Ovary (tissue), 9 donors: ENCODE results near the gene STPG3. TPM values are rescaled to one million over a fixed set of nuclear protein-coding genes. Genes with fewer than 3 reads are reported as not detected.

ENCODE experiments used
- DNase-seq, 5 donors: peaks; one replicate each; pipeline ENCODE4 v3.0.0-alpha.2; 2019 to 2020
- H3K27ac ChIP-seq, 2 donors: fragments of 200-600 bp; one replicate each; pipeline versions ENCODE4 v1.5.1 to v1.8.0; 2019 to 2022
- H3K27me3 ChIP-seq: fragments of 200-600 bp; one replicate; pipeline ENCODE4 v1.8.0; 2022
- H3K36me3 ChIP-seq: fragments of 200-600 bp; sonication (generic); one replicate; pipeline ENCODE4 v1.5.1; 2019
- H3K4me1 ChIP-seq: one replicate; pipeline ENCODE4 v1.8.1; 2013; ENCODE audit warnings: mild to moderate bottlenecking, moderate library complexity; ENCODE audit not compliant: insufficient read depth
- H3K4me3 ChIP-seq: fragments of 200-600 bp; sonication (generic); one replicate; pipeline ENCODE4 v1.5.1; 2017
- H3K9me3 ChIP-seq, 2 donors: fragments of 200-600 bp in 1 of 2; sonication (generic) in 1 of 2; one replicate each; pipeline versions ENCODE4 v1.5.1 to v1.8.1; 2013 to 2019; ENCODE audit warnings: mild to moderate bottlenecking in 1 of 2, moderate library complexity in 1 of 2
- CTCF ChIP-seq, 3 donors: fragments of 450-650 bp in 2 of 3; fragments of 200-600 bp in 1 of 3; IDR thresholded peaks; one replicate each; pipeline versions ENCODE4 v1.5.1 to v1.8.0; 2016 to 2022; ENCODE audit warnings: antibody characterized with exemption in 3 of 3, mild to moderate bottlenecking in 1 of 3
- EP300 ChIP-seq: sonication (generic); formaldehyde crosslinking; IDR thresholded peaks from one replicate; pipeline ENCODE4 v1.6.1; 2017; ENCODE audit warnings: antibody characterized with exemption
- POLR2A ChIP-seq: fragments of 450-650 bp; IDR thresholded peaks from one replicate; pipeline ENCODE4 v1.6.1; 2017; ENCODE audit warnings: antibody characterized with exemption, mild to moderate bottlenecking, moderate library complexity
- WGBS, 3 donors: extraction: QIAGEN DNeasy Blood & Tissue Kit in 1 of 3; methylation state at CpG; one replicate each; pipeline versions ENCODE4 v1.1.5 to v1.1.7; 2013 to 2017; 5-methylcytosine and 5-hydroxymethylcytosine counted together
- intact Hi-C, 4 donors: fragments of 100-400 bp; cut with DNase I; formaldehyde crosslinking; loops; one replicate each; pipeline versions ENCODE4 v1.11.0 to v1.15.1; 2022 to 2023
- polyA plus RNA-seq, 2 donors: library from polyadenylated mRNA; stranded (reverse); fragments of 200-250 nt in 1 of 2; fragments of 350-450 nt in 1 of 2; fragmentation: Illumina TruSeq in 1 of 2; extraction: RNeasy Lipid Tissue Mini Kit (QIAGEN cat#74804) in 1 of 2; gene quantifications; one replicate each; pipeline ENCODE4 v1.2.3, GENCODE V29; 2013 to 2014
- total RNA-seq, 7 donors: library from RNA; depleted of rRNA in 2 of 7; stranded (reverse); fragments of >200 nt in 2 of 7; fragmentation: NEBNext Ultra II Directional in 3 of 7; extraction: Animal tissue kit (Norgen Biotek cat#: 25700) in 3 of 7; gene quantifications; one replicate each; pipeline versions ENCODE4 v1.1.0 to v1.2.4, GENCODE V29; 2016 to 2023
- donor health status: DM: no; HTN: no; CAD: no; lungs with moderate emphysema.
- donor health status: DM: no; HTN: no; CAD: no.
- donor health status: Bipolar disorder and iron deficiency.
- donor health status: DM: yes; HTN: yes; CAD: no.
- donor health status: DM: no; HTN: no; CAD: no.
- donor health status: DM: yes; HTN: yes; CAD: no.

STPG3 gene
- total and polyA plus RNA-seq, 9 donors, result not detected

- intact Hi-C loops, result loop anchor here in 2 of 4 donors (10.0 kb wide), 2 partner anchors 151 to 231 kb away; partner anchors contain the start of gene ENTPD8 (in 1 of the 2)
- Histone ChIP-seq H3K27me3 (peaks cover 8% of the 10 kb centered on the region), H3K36me3 (no peaks in the 10 kb centered on the region), H3K4me1 (peaks cover 5% of the 10 kb centered on the region), H3K9me3 (no peaks in the 10 kb centered on the region), H3K27ac (no peak overlapping the region), H3K4me3 (no peak overlapping the region)
- WGBS, 3 donors, result 55 to 66% (median 65%) methylated on average over 29 of the region's 29 CpGs
- DNase-seq, result peak in 1 of 5 donors; percentile 16
- TF ChIP-seq POLR2A (no peak), EP300 (no peak), CTCF (IDR thresholded peaks at IDR 0.05) (no peak)
These were observed 42.5 kb downstream of the STPG3 start for GRCh38 chr9:137293482-137294090.

GRCh38 chr9:137294091-137294680 is 43.1 kb downstream of the STPG3 start:
- DNase-seq, result peak in 3 of 5 donors; percentile 12 to 32 (median 22)
- H3K4me1 ChIP-seq, result peaks cover 5% of the 10 kb centered on the region
- WGBS, 3 donors, result 48 to 62% (median 58%) methylated on average over 11 of the region's 11 CpGs
- H3K4me3 ChIP-seq, result no peak overlapping the region
- H3K9me3 ChIP-seq, result no peaks in the 10 kb centered on the region
- no peaks in the 10 kb centered on the region for H3K36me3 ChIP-seq
- no peak overlapping the region for H3K27ac ChIP-seq
- H3K27me3 ChIP-seq, result peaks cover 8% of the 10 kb centered on the region
- intact Hi-C loops, result loop anchor here in 2 of 4 donors (10.0 kb wide), 2 partner anchors 151 to 231 kb away; partner anchors contain the start of gene ENTPD8 (in 1 of the 2)
- no peak for TF ChIP-seq CTCF (IDR thresholded peaks at IDR 0.05)
- TF ChIP-seq EP300, result no peak
- TF ChIP-seq POLR2A, result no peak

- Histone ChIP-seq H3K9me3 (no peaks in the 10 kb centered on the region), H3K27ac (no peak overlapping the region), H3K36me3 (no peaks in the 10 kb centered on the region), H3K4me1 (peaks cover 5% of the 10 kb centered on the region), H3K4me3 (peak overlapping the region; percentile 9), H3K27me3 (peaks cover 8% of the 10 kb centered on the region)
- DNase-seq, result peak in 3 of 5 donors; percentile 11 to 41 (median 25)
- WGBS, 3 donors, result 7 to 20% (median 17%) methylated on average over 26 to 35 of the region's 35 CpGs
- intact Hi-C loops, result loop anchor here (5.0 to 10.0 kb wide), 4 partner anchors 113 to 230 kb away; partner anchors contain the start of gene ENTPD8 (in 1 of the 4)
- no peak for TF ChIP-seq POLR2A
- no peak for TF ChIP-seq EP300
- TF ChIP-seq CTCF (IDR thresholded peaks at IDR 0.05), result no peak
These were observed 43.7 kb downstream of the STPG3 start for GRCh38 chr9:137294681-137295237.

GRCh38 chr9:137295238-137295811 is 44.2 kb downstream of the STPG3 start:
- intact Hi-C loops, result loop anchor here (5.0 to 10.0 kb wide), 4 partner anchors 112 to 229 kb away; partner anchors contain the start of gene ENTPD8 (in 1 of the 4)
- Histone ChIP-seq H3K9me3 (no peaks in the 10 kb centered on the region), H3K27ac (no peak overlapping the region), H3K4me3 (peak overlapping the region; percentile 16), H3K27me3 (peaks cover 8% of the 10 kb centered on the region), H3K36me3 (no peaks in the 10 kb centered on the region), H3K4me1 (peaks cover 5% of the 10 kb centered on the region)
- DNase-seq, result peak in 2 of 5 donors; percentile 37 to 58
- TF ChIP-seq CTCF (IDR thresholded peaks at IDR 0.05) (peak in 2 of 3 donors; percentile 66 to 71), EP300 (no peak), POLR2A (no peak)
- 1 to 6% (median 3%) methylated on average over 13 to 76 of the region's 76 CpGs for WGBS, 3 donors
